SK-N-SH (cell line): ENCODE results near the gene HDAC4.

ENCODE experiments used
- EP300 ChIP-seq, 2 experiments: IDR thresholded peaks; 2 replicates each; pipeline versions ENCODE4 v1.4.0 to v1.6.1; 2012; ENCODE audit warnings: borderline replicate concordance in 1 of 2, low read depth in 1 of 2, low read length in 1 of 2
- GABPA ChIP-seq: IDR thresholded peaks from 2 replicates; pipeline ENCODE4 v1.4.0; 2012; ENCODE audit warnings: low read depth, mild to moderate bottlenecking
- MXI1 ChIP-seq: IDR thresholded peaks from 2 replicates; pipeline ENCODE4 v1.6.1; 2012; ENCODE audit warnings: mild to moderate bottlenecking, low read depth, low read length, improper control_type of control experiment
- POLR2AphosphoS5 ChIP-seq: IDR thresholded peaks from 2 replicates; pipeline ENCODE4 v1.6.1; 2012; ENCODE audit warnings: low read depth, low read length
- SIN3A ChIP-seq: IDR thresholded peaks from 2 replicates; pipeline ENCODE4 v1.6.1; 2012; ENCODE audit warnings: low read depth, mild to moderate bottlenecking, low read length, moderate library complexity, borderline replicate concordance
- TAF1 ChIP-seq: IDR thresholded peaks from 2 replicates; pipeline ENCODE4 v1.6.1; 2012; ENCODE audit warnings: low read depth, mild to moderate bottlenecking, low read length, moderate library complexity, borderline replicate concordance
- TCF12 ChIP-seq: IDR thresholded peaks from 2 replicates; pipeline ENCODE4 v1.4.0; 2012
- YY1 ChIP-seq: IDR thresholded peaks from 2 replicates; pipeline ENCODE4 v1.4.0; 2012; ENCODE audit warnings: low read depth, mild to moderate bottlenecking
- TF ChIP-seq, protein P1 (sequence below): fragments of 200-600 bp; sonication (generic); IDR thresholded peaks from 2 replicates; pipeline ENCODE4 v1.6.1; 2017; ENCODE audit warnings: antibody characterized with exemption, mild to moderate bottlenecking, moderate library complexity

DNA sequence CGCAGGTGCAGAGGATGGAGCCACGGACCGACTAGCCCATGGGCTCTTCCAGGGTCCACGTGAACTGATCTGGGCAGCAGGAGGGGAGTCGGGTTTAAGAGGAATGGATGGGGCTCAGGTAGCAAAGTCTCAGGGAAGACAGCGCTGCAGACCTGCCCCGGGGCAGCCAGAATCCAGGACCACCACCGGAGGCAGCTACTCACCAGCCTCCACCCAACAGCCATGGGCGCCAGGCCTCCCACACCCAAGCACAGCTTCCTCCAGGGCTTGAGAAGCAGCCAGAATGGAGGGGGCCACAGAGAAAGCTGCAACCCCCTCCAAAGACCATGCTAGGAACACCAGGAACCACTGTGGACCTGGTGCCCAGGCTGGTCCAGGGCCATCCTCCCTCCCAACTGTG lies 388.6 kb downstream of the HDAC4 start:
- no peak for TF ChIP-seq POLR2AphosphoS5
- TF ChIP-seq, protein P1, sequence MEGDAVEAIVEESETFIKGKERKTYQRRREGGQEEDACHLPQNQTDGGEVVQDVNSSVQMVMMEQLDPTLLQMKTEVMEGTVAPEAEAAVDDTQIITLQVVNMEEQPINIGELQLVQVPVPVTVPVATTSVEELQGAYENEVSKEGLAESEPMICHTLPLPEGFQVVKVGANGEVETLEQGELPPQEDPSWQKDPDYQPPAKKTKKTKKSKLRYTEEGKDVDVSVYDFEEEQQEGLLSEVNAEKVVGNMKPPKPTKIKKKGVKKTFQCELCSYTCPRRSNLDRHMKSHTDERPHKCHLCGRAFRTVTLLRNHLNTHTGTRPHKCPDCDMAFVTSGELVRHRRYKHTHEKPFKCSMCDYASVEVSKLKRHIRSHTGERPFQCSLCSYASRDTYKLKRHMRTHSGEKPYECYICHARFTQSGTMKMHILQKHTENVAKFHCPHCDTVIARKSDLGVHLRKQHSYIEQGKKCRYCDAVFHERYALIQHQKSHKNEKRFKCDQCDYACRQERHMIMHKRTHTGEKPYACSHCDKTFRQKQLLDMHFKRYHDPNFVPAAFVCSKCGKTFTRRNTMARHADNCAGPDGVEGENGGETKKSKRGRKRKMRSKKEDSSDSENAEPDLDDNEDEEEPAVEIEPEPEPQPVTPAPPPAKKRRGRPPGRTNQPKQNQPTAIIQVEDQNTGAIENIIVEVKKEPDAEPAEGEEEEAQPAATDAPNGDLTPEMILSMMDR = no peak
- TF ChIP-seq GABPA = no peak
- no peak for TF ChIP-seq EP300 (IDR thresholded peaks at IDR 0.05; ENCODE audit: borderline replicate concordance in 1 of 2, low read depth in 1 of 2, low read length in 1 of 2)
- TF ChIP-seq SIN3A = no peak
- no peak for TF ChIP-seq YY1
- no peak for TF ChIP-seq MXI1
- no peak for TF ChIP-seq TAF1
- no peak for TF ChIP-seq TCF12
